H1 (cell line): ENCODE measurements around the gene DYNLRB2. TPM values are rescaled to one million over a fixed set of nuclear protein-coding genes. Genes with fewer than 3 reads are reported as not detected.

Source experiments
- CTCF ChIA-PET: fragments of 300-600 bp; sonication (Branson Sonifier 250); formaldehyde crosslinking; loops from one replicate; lab custom pipeline; 2021; ENCODE audit not compliant: partially characterized antibody; lab: Charles Lee
- POLR2A ChIA-PET: fragments of 300-600 bp; sonication (Branson Sonifier 250); formaldehyde crosslinking; loops from one replicate; lab custom pipeline; 2021; ENCODE audit warnings: inconsistent platforms; ENCODE audit not compliant: partially characterized antibody; lab: Charles Lee
- DNase-seq, 2 experiments: peaks; one replicate each; pipeline versions ENCODE4 v3.0.0 to v3.0.0-alpha.2; 2010 to 2022; ENCODE audit warnings: low spot score in 2 of 2, low read depth in 1 of 2, mixed read lengths in 1 of 2
- FAIRE-seq: peaks from 2 replicates; lab custom pipeline; 2011; peaks lifted over from hg19 to GRCh38; lab: Jason Lieb, UNC
- H2AFZ ChIP-seq: 2 replicates; pipeline ENCODE4 v1.8.1; 2012; ENCODE audit warnings: low read length, inconsistent platforms
- H2AK5ac ChIP-seq: 2 replicates; pipeline ENCODE4 v1.6.1; 2013; ENCODE audit warnings: low read depth, low read length
- H2BK120ac ChIP-seq: replicated peaks from 2 replicates; pipeline ENCODE3; 2013; ENCODE audit warnings: low read depth, low read length, inconsistent platforms
- H2BK12ac ChIP-seq: 2 replicates; pipeline ENCODE4 v1.6.1; 2013; ENCODE audit warnings: low read depth, low read length
- H2BK15ac ChIP-seq: 2 replicates; pipeline ENCODE4 v1.6.1; 2013; ENCODE audit warnings: low read length
- H2BK20ac ChIP-seq: 2 replicates; pipeline ENCODE4 v1.6.1; 2013; ENCODE audit warnings: low read length
- H2BK5ac ChIP-seq: 2 replicates; pipeline ENCODE4 v1.6.1; 2013; ENCODE audit warnings: low read depth, low read length
- H3K14ac ChIP-seq: 2 replicates; pipeline ENCODE4 v1.6.1; 2013; ENCODE audit warnings: inconsistent platforms; ENCODE audit not compliant: insufficient read length
- H3K18ac ChIP-seq: 2 replicates; pipeline ENCODE4 v1.6.1; 2013; ENCODE audit warnings: low read length; ENCODE audit errors: extremely low read depth
- H3K23ac ChIP-seq: 2 replicates; pipeline ENCODE4 v1.6.1; 2013; ENCODE audit warnings: inconsistent platforms; ENCODE audit not compliant: insufficient read length
- H3K23me2 ChIP-seq: 2 replicates; pipeline ENCODE4 v1.6.1; 2013; ENCODE audit warnings: low read depth, low read length
- H3K27ac ChIP-seq: 2 replicates; pipeline ENCODE4 v1.6.1; 2011; ENCODE audit warnings: low read depth, low read length, inconsistent platforms
- H3K27me3 ChIP-seq, 4 experiments: replicated peaks in 1 of 4; 1 replicate in 1 of 4; 2 replicates in 3 of 4; pipeline versions ENCODE4 v1.6.1 to v1.8.1; 2011 to 2013; ENCODE audit warnings: low read length in 3 of 4, mild to moderate bottlenecking in 3 of 4, inconsistent platforms in 2 of 4, mixed read lengths in 2 of 4, moderate library complexity in 1 of 4; ENCODE audit not compliant: control insufficient read depth in 3 of 4, insufficient read depth in 3 of 4; ENCODE audit errors: extremely low read depth in 1 of 4
- H3K36me3 ChIP-seq, 4 experiments: 2 replicates each; pipeline versions ENCODE4 v1.6.1 to v1.8.1; 2011 to 2013; ENCODE audit warnings: mild to moderate bottlenecking in 4 of 4, low read length in 3 of 4, moderate library complexity in 2 of 4, control low read depth in 1 of 4, inconsistent platforms in 1 of 4; ENCODE audit not compliant: insufficient read depth in 4 of 4, control insufficient read depth in 2 of 4
- H3K4ac ChIP-seq: replicated peaks from 2 replicates; pipeline ENCODE3; 2013; ENCODE audit warnings: low read length, low read depth, mixed read lengths, inconsistent platforms; ENCODE audit not compliant: insufficient read length
- H3K4me1 ChIP-seq, 4 experiments: replicated peaks in 1 of 4; 1 replicate in 1 of 4; 2 replicates in 3 of 4; pipeline versions ENCODE4 v1.6.1 to v1.8.1; 2011 to 2013; ENCODE audit warnings: low read length in 3 of 4, inconsistent platforms in 2 of 4, mixed read lengths in 1 of 4; ENCODE audit not compliant: insufficient read depth in 4 of 4, control insufficient read depth in 3 of 4
- H3K4me2 ChIP-seq, 2 experiments: 2 replicates each; pipeline versions ENCODE4 v1.6.1 to v1.8.1; 2011 to 2013; ENCODE audit warnings: low read depth in 2 of 2, low read length in 2 of 2, control low read depth in 1 of 2, inconsistent platforms in 1 of 2, mild to moderate bottlenecking in 1 of 2; ENCODE audit not compliant: insufficient read depth in 1 of 2
- H3K4me3 ChIP-seq, 4 experiments: fragments of 200-600, 300-600 bp in 1 of 4; sonication (generic), shearing (Covaris generic), sonication (Bioruptor Twin) in 1 of 4; 2 replicates each; pipeline versions ENCODE4 v1.5.1 to v1.8.1; 2011 to 2016; ENCODE audit warnings: low read length in 4 of 4, low read depth in 3 of 4, control low read depth in 2 of 4, inconsistent platforms in 2 of 4, mild to moderate bottlenecking in 2 of 4, mixed read lengths in 1 of 4, moderate library complexity in 1 of 4; ENCODE audit not compliant: insufficient read depth in 2 of 4; ENCODE audit errors: extremely low read depth in 1 of 4
- H3K56ac ChIP-seq: replicated peaks from 2 replicates; pipeline ENCODE3; 2013; ENCODE audit warnings: low read depth, mild to moderate bottlenecking, mixed read lengths, low read length, inconsistent platforms; ENCODE audit not compliant: insufficient read length
- H3K79me1 ChIP-seq: 2 replicates; pipeline ENCODE4 v1.6.1; 2013; ENCODE audit warnings: low read depth, low read length, control low read depth
- H3K79me2 ChIP-seq, 2 experiments: 2 replicates each; pipeline versions ENCODE4 v1.6.1 to v1.8.1; 2012 to 2013; ENCODE audit warnings: low read length in 2 of 2, mild to moderate bottlenecking in 2 of 2, inconsistent platforms in 1 of 2; ENCODE audit not compliant: insufficient read depth in 2 of 2, control insufficient read depth in 1 of 2
- H3K9ac ChIP-seq, 4 experiments: replicated peaks in 1 of 4; 1 replicate in 1 of 4; 2 replicates in 3 of 4; pipeline versions ENCODE4 v1.6.1 to v1.8.1; 2011 to 2013; ENCODE audit warnings: low read depth in 3 of 4, low read length in 3 of 4, control low read depth in 2 of 4, mild to moderate bottlenecking in 2 of 4, moderate library complexity in 2 of 4, inconsistent platforms in 1 of 4; ENCODE audit errors: extremely low read depth in 1 of 4
- H3K9me3 ChIP-seq, 2 experiments: 2 replicates each; pipeline versions ENCODE4 v1.6.1 to v1.8.1; 2012 to 2013; ENCODE audit warnings: mild to moderate bottlenecking in 2 of 2, moderate library complexity in 2 of 2, control low read depth in 1 of 2, inconsistent platforms in 1 of 2, low read depth in 1 of 2, low read length in 1 of 2, mixed read lengths in 1 of 2; ENCODE audit not compliant: insufficient read depth in 2 of 2
- H4K20me1 ChIP-seq, 2 experiments: replicated peaks in 1 of 2; 2 replicates each; pipeline versions ENCODE3 to v1.8.1; 2011 to 2013; ENCODE audit warnings: inconsistent platforms in 2 of 2, low read length in 2 of 2, mild to moderate bottlenecking in 1 of 2; ENCODE audit not compliant: insufficient read depth in 2 of 2, control insufficient read depth in 1 of 2
- H4K5ac ChIP-seq: 2 replicates; pipeline ENCODE4 v1.6.1; 2013; ENCODE audit warnings: low read length, low read depth, mixed read lengths, inconsistent platforms; ENCODE audit not compliant: insufficient read length
- H4K8ac ChIP-seq: 2 replicates; pipeline ENCODE4 v1.8.0; 2013; ENCODE audit warnings: mild to moderate bottlenecking, moderate library complexity, low read length, inconsistent platforms; ENCODE audit not compliant: insufficient read depth; ENCODE audit errors: extremely low read depth
- H4K91ac ChIP-seq: replicated peaks from 2 replicates; pipeline ENCODE3; 2013; ENCODE audit warnings: low read length, mixed read lengths, inconsistent platforms; ENCODE audit not compliant: insufficient read length
- BCL11A ChIP-seq, 2 experiments: IDR thresholded peaks; one replicate each; pipeline ENCODE4 v1.6.1; 2011; ENCODE audit warnings: low read depth in 2 of 2, low read length in 2 of 2, mild to moderate bottlenecking in 2 of 2
- BRCA1 ChIP-seq: IDR thresholded peaks from 2 replicates; pipeline ENCODE4 v1.6.1; 2012; ENCODE audit warnings: low read depth, low read length, improper control_type of control experiment
- CREB1 ChIP-seq: IDR thresholded peaks from 2 replicates; pipeline ENCODE4 v1.6.1; 2012; ENCODE audit warnings: inconsistent platforms
- CTBP2 ChIP-seq: IDR thresholded peaks from 2 replicates; pipeline ENCODE4 v1.7.0; 2011; ENCODE audit warnings: borderline replicate concordance, mild to moderate bottlenecking, moderate library complexity, mixed read lengths, low read length; ENCODE audit not compliant: insufficient read depth, insufficient read length
- EP300 ChIP-seq, 2 experiments: IDR thresholded peaks; 1 replicate in 1 of 2; 2 replicates in 1 of 2; pipeline ENCODE4 v1.6.1; 2011 to 2012; ENCODE audit warnings: low read depth in 2 of 2, low read length in 2 of 2, mild to moderate bottlenecking in 2 of 2, borderline replicate concordance in 1 of 2, inconsistent platforms in 1 of 2, moderate library complexity in 1 of 2
- FOSL1 ChIP-seq: IDR thresholded peaks from 2 replicates; pipeline ENCODE4 v1.6.1; 2011; ENCODE audit warnings: mild to moderate bottlenecking, low read depth, low read length, moderate library complexity; ENCODE audit not compliant: insufficient read depth
- GTF2F1 ChIP-seq: IDR thresholded peaks from 2 replicates; pipeline ENCODE4 v1.6.1; 2012; ENCODE audit warnings: low read depth, low read length, improper control_type of control experiment, borderline replicate concordance
- HDAC6 ChIP-seq: IDR thresholded peaks from one replicate; pipeline ENCODE4 v1.7.1; 2012; ENCODE audit warnings: low read depth, mild to moderate bottlenecking, inconsistent platforms, low read length, moderate library complexity
- JUN ChIP-seq: IDR thresholded peaks from 2 replicates; pipeline ENCODE4 v1.6.1; 2011; ENCODE audit warnings: low read depth, mild to moderate bottlenecking, improper control_type of control experiment, low read length
- KDM1A ChIP-seq: fragments of 200-600, 300-600 bp; sonication (generic); IDR thresholded peaks from 2 replicates; pipeline ENCODE4 v1.7.1; 2016; ENCODE audit warnings: mild to moderate bottlenecking, low read length, borderline replicate concordance
- MAFK ChIP-seq: IDR thresholded peaks from 2 replicates; pipeline ENCODE4 v1.6.1; 2012; ENCODE audit warnings: low read depth, mild to moderate bottlenecking, improper control_type of control experiment, low read length
- POLR2AphosphoS5 ChIP-seq: IDR thresholded peaks from 2 replicates; pipeline ENCODE4 v1.6.1; 2011; ENCODE audit warnings: low read depth, low read length
- SUZ12 ChIP-seq: fragments of 200-600 bp; sonication (generic); IDR thresholded peaks from 2 replicates; pipeline ENCODE4 v1.6.1; 2012; ENCODE audit warnings: mild to moderate bottlenecking, inconsistent platforms, low read length, moderate library complexity, mixed read lengths
- WGBS, 2 experiments: shearing (Covaris generic) in 1 of 2; methylation state at CpG; one replicate each; pipeline versions ENCODE4 v1.1.6 to v1.1.7; 2013 to 2015; ENCODE audit warnings: low lambda C conversion rate in 2 of 2, mixed read lengths in 2 of 2, inconsistent platforms in 1 of 2, low coverage in 1 of 2, missing lambda C conversion rate in 1 of 2; ENCODE audit not compliant: insufficient replicate concordance in 2 of 2, insufficient coverage in 1 of 2, insufficient read length in 1 of 2; ENCODE audit errors: extremely low coverage in 1 of 2, missing lambda C conversion rate in 1 of 2; 5-methylcytosine and 5-hydroxymethylcytosine counted together
- polyA plus RNA-seq, 7 experiments: library from polyadenylated mRNA; depleted of rRNA in 3 of 7; stranded (reverse) in 5 of 7; unstranded in 2 of 7; fragments of >200 nt in 5 of 7; fragments of 200-250 nt in 2 of 7; gene quantifications; 1 replicate in 5 of 7; 2 replicates in 1 of 7; 4 replicates in 1 of 7; pipeline versions ENCODE4 v1.2.1 to v1.2.3, GENCODE V29; 2011 to 2013; ENCODE audit warnings: missing spikeins in 2 of 7, mixed read lengths in 2 of 7
- total RNA-seq: library from RNA; stranded (reverse); fragmentation: NEBNext Ultra II Directional; extraction: Animal tissue kit (Norgen Biotek cat#: 25700); gene quantifications from 2 replicates; pipeline ENCODE4 v1.2.1, GENCODE V29; 2021
- TF ChIP-seq, protein P1 (sequence below): IDR thresholded peaks from 2 replicates; pipeline ENCODE4 v1.6.1; 2012; ENCODE audit warnings: inconsistent platforms

Gene DYNLRB2
- total and polyA plus RNA-seq, 2 of the 8 experiments (the other 6 are each of a cell fraction or from before 2014, with no cell fraction given), result not detected

DNA sequence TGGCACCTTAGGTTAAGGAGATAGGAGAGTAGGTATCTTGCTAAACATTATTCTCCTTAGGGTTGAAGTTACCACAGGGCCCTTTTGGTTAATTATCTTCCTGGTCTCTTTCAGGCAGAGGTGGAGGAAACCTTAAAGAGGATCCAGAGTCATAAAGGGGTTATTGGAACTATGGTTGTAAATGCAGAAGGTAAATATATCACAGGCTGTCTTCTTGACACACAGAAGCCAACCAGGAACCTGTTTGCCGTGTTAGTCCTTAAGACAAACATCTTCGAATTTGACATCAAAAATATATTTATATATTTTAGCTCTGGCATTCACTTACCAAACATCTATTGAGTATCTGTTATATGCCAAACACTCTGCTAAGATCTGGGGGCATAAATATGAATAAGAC, 2.4 kb downstream of the DYNLRB2 start:
- H3K27me3 ChIP-seq, result peaks cover 2 to 13% (median 8%) of the 10 kb centered on the region in 4 experiments; a peak in 6 of 7 replicates
- TF ChIP-seq SUZ12 (no peak), BCL11A (IDR thresholded peaks at IDR 0.05; ENCODE audit: low read depth in 2 of 2, low read length in 2 of 2) (no peak), CTBP2 (no peak), BRCA1 (no peak), MAFK (no peak), POLR2AphosphoS5 (no peak), GTF2F1 (no peak), KDM1A (no peak), JUN (no peak), FOSL1 (no peak), HDAC6 (no peak), EP300 (IDR thresholded peaks at IDR 0.05; ENCODE audit: borderline replicate concordance in 1 of 2, low read depth in 2 of 2, low read length in 2 of 2) (no peak), CREB1 (no peak)
- TF ChIP-seq, protein P1, sequence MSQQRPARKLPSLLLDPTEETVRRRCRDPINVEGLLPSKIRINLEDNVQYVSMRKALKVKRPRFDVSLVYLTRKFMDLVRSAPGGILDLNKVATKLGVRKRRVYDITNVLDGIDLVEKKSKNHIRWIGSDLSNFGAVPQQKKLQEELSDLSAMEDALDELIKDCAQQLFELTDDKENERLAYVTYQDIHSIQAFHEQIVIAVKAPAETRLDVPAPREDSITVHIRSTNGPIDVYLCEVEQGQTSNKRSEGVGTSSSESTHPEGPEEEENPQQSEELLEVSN, result no peak

More for the DNA sequence above, 2.4 kb downstream of the DYNLRB2 start:
- Histone ChIP-seq H4K20me1 (no peaks in the 10 kb centered on the region), H3K23ac (no peak overlapping the region), H3K14ac (no peak overlapping the region), H3K27ac (no peak overlapping the region), H3K4me3 (no peak overlapping the region), H3K4me1 (peaks cover 0 to 4% (median 1%) of the 10 kb centered on the region in 4 experiments; a peak in 3 of 7 replicates), H2BK20ac (no peak overlapping the region), H3K56ac (no peak overlapping the region), H3K79me1 (no peaks in the 10 kb centered on the region), H2BK5ac (no peak overlapping the region), H2AFZ (no peak overlapping the region), H3K9ac (no peak overlapping the region), H3K9me3 (no peaks in the 10 kb centered on the region), H2AK5ac (no peak overlapping the region), H3K23me2 (peaks cover 5% of the 10 kb centered on the region; the same call in 1 of the 2 replicates), H2BK15ac (no peak overlapping the region), H4K91ac (no peak overlapping the region), H3K18ac (no peak overlapping the region), H2BK12ac (no peak overlapping the region), H3K36me3 (no peaks in the 10 kb centered on the region), H2BK120ac (no peak overlapping the region), H4K5ac (no peak overlapping the region), H3K4ac (no peak overlapping the region), H3K4me2 (no peak overlapping the region), H3K79me2 (no peaks in the 10 kb centered on the region), H4K8ac (no peak overlapping the region)
- DNase-seq (no peak), FAIRE-seq (no peak)
- 80% methylated on average over 2 of the region's 2 CpGs; no CpG with 5 or more reads in 1 of the 2 experiments for WGBS, 2 experiments
- CTCF ChIA-PET, result interaction anchor here (1.8 kb wide), 1 partner anchor 16 kb away, joined by 4 read pairs; no protein-coding TSS in a partner anchor
- POLR2A ChIA-PET, result no interaction called here
